Neutrophil (primary cell): Measurements from ENCODE around the gene DDAH2.

ENCODE experiments used
- H3K27ac ChIP-seq: fragments of 200-600 bp; sonication (generic); 2 replicates; pipeline ENCODE4 v1.5.1; 2016; ENCODE audit warnings: mild to moderate bottlenecking, moderate library complexity
- H3K27me3 ChIP-seq: fragments of 200-600 bp; sonication (generic); 2 replicates; pipeline ENCODE4 v1.6.0; 2016; ENCODE audit warnings: mild to moderate bottlenecking
- H3K36me3 ChIP-seq: fragments of 200-600 bp; sonication (generic); 2 replicates; pipeline ENCODE4 v1.5.1; 2017
- H3K4me1 ChIP-seq, 2 experiments: fragments of 200-600 bp in 1 of 2; sonication (generic) in 1 of 2; 1 replicate in 1 of 2; 2 replicates in 1 of 2; pipeline versions ENCODE4 v1.5.1 to v1.6.1; 2013 to 2016; ENCODE audit warnings: low read depth in 1 of 2, low read length in 1 of 2, mild to moderate bottlenecking in 1 of 2, moderate library complexity in 1 of 2; ENCODE audit not compliant: control insufficient read depth in 1 of 2, insufficient read depth in 1 of 2
- H3K4me3 ChIP-seq, 2 experiments: fragments of 200-600 bp in 1 of 2; sonication (generic) in 1 of 2; 1 replicate in 1 of 2; 2 replicates in 1 of 2; pipeline ENCODE4 v1.5.1; 2013 to 2016; ENCODE audit warnings: low read depth in 1 of 2, low read length in 1 of 2, mild to moderate bottlenecking in 1 of 2, moderate library complexity in 1 of 2
- H3K9me3 ChIP-seq: fragments of 200-600 bp; sonication (generic); 2 replicates; pipeline ENCODE4 v1.5.1; 2016
- CTCF ChIP-seq: fragments of 200-600 bp; sonication (generic); IDR thresholded peaks from 2 replicates; pipeline ENCODE4 v1.5.1; 2016; ENCODE audit warnings: antibody characterized with exemption

Gene DDAH2

DNA sequence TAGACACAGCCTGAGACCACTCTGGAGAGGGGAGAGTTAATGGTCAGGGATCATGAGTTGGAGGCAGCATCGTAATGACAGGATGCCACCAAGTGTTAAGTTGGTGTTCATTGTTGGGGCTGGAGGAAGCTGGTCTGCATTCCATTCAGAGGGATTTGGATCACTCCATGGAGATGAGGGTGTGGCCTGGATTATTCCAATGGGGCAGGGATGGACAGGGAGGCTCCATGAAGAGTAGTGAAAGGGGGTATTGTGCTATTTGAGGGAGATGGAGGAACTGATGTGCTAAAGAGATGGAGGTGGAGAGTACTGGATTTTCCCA is 34.5 kb upstream of the DDAH2 start:
- peaks cover 11% of the 10 kb centered on the region in 2 experiments for H3K4me1 ChIP-seq

DNA sequence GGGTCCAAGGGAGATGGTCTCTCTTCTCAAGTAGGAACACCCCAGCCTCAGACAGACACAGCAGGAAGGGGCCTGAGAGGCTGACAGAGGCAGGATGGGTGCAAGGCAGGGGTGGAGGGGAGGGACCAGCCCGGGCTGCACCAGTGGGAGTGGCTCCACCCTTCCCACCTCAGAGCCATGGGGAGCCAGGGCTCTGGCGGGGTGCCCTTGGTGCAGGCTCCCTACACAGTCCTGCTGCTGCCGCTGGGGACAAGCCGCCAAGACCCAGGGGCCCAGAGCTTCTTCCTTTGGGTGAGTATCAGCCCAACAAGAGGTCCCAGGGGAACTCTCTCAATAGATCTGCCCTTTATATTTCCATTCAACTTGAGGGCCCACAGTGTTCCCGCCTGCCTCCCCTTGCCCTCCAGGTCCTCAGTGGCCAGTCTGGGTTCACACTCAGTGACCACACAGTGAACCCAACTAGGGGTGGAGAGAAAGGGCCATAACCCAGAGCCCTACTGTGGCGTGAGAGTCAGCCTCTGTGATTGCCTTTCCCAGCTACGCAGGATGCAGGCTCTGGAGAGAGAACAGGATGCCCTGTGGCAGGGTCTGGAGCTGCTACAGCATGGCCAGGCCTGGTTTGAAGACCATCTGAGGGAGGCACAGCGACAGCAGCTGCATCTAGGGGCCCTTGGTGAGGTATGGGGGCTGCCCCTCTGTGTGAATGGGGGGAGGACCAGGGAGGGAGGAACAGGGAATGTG is 33.9 kb upstream of the DDAH2 start:
- H3K9me3 ChIP-seq: no peaks in the 10 kb centered on the region
- TF ChIP-seq CTCF: no peak
- H3K36me3 ChIP-seq: peaks cover 23% of the 10 kb centered on the region
- no peak overlapping the region for H3K4me3 ChIP-seq
- H3K27ac ChIP-seq: no peak overlapping the region
- peaks cover 6% of the 10 kb centered on the region in 2 experiments for H3K4me1 ChIP-seq
- H3K27me3 ChIP-seq: no peaks in the 10 kb centered on the region

More for the DNA sequence above, 34.5 kb upstream of the DDAH2 start:
- TF ChIP-seq CTCF: no peak
- Histone ChIP-seq H3K4me3 (no peak overlapping the region), H3K27me3 (no peaks in the 10 kb centered on the region), H3K9me3 (no peaks in the 10 kb centered on the region), H3K36me3 (peaks cover 23% of the 10 kb centered on the region), H3K27ac (no peak overlapping the region)

- Histone ChIP-seq H3K4me3 (no peak within 1 kb of the TSS), H3K36me3 (peaks cover 23% of the 10 kb centered on the region), H3K4me1 (peaks cover 0 to 2% of the 10 kb centered on the region in 2 experiments), H3K27ac (no peak within 1 kb of the TSS), H3K27me3 (no peaks in the 10 kb centered on the region), H3K9me3 (no peaks in the 10 kb centered on the region)
- TF ChIP-seq CTCF: no peak
These were observed 33.3 kb upstream of the DDAH2 start, which contains the start of gene SAPCD1 for GRCh38 chr6:31762356-31762755. SAPCD1 (plus strand) TSS chr6:31762656; CDS start chr6:31763055, 399 bp downstream.

GRCh38 chr6:31761343-31761742 is 32.2 kb upstream of the DDAH2 start:
- Histone ChIP-seq H3K27me3 (no peaks in the 10 kb centered on the region), H3K36me3 (peaks cover 23% of the 10 kb centered on the region), H3K4me1 (no peaks in the 10 kb centered on the region), H3K4me3 (no peak overlapping the region), H3K9me3 (no peaks in the 10 kb centered on the region), H3K27ac (no peak overlapping the region)
- TF ChIP-seq CTCF: no peak

- no peak overlapping the region for H3K27ac ChIP-seq
- H3K36me3 ChIP-seq: peaks cover 23% of the 10 kb centered on the region
- no peak for TF ChIP-seq CTCF
- no peaks in the 10 kb centered on the region for H3K9me3 ChIP-seq
- H3K4me1 ChIP-seq: no peaks in the 10 kb centered on the region
- no peaks in the 10 kb centered on the region for H3K27me3 ChIP-seq
- H3K4me3 ChIP-seq: no peak overlapping the region
These were observed 31.7 kb upstream of the DDAH2 start for GRCh38 chr6:31760790-31761189.
